WTC11 (cell line): ENCODE results near the gene DYRK1A. TPM values are rescaled to one million over a fixed set of nuclear protein-coding genes. Genes with fewer than 3 reads are reported as not detected.

Experiments used
- ATAC-seq: fragments of 200-7000 bp; cut with Tn5 transposase; 2 replicates; pipeline ENCODE4 v1.10.0; 2021; ENCODE audit warnings: mild to moderate bottlenecking, moderate library complexity
- CTCF ChIA-PET: fragments of 300-600 bp; sonication (Branson Sonifier 250); formaldehyde crosslinking; loops from one replicate; lab custom pipeline; 2021; ENCODE audit warnings: antibody characterized with exemption; lab: Charles Lee
- POLR2A ChIA-PET: fragments of 350-600 bp; sonication (Branson Sonifier 250); formaldehyde crosslinking; loops from one replicate; lab custom pipeline; 2021; ENCODE audit warnings: antibody characterized with exemption; lab: Charles Lee
- DNase-seq: peaks from one replicate; pipeline ENCODE4 v3.0.0; 2021; ENCODE audit warnings: low spot score
- H3K27ac Mint-ChIP-seq: 2 replicates; pipeline ENCODE4 v1.8.0; 2021; ENCODE audit warnings: mixed read lengths
- H3K27me3 Mint-ChIP-seq: 2 replicates; pipeline ENCODE4 v1.8.0; 2021; ENCODE audit warnings: low read depth, mild to moderate bottlenecking, moderate library complexity, mixed read lengths
- H3K36me3 Mint-ChIP-seq: 2 replicates; pipeline ENCODE4 v1.8.0; 2021; ENCODE audit warnings: mixed read lengths
- H3K4me1 Mint-ChIP-seq: 2 replicates; pipeline ENCODE4 v1.8.0; 2022; ENCODE audit warnings: mixed read lengths
- H3K4me3 Mint-ChIP-seq: 2 replicates; pipeline ENCODE4 v1.8.0; 2021; ENCODE audit warnings: mild to moderate bottlenecking, moderate library complexity, mixed read lengths
- H3K9me3 Mint-ChIP-seq: 2 replicates; pipeline ENCODE4 v1.8.0; 2021; ENCODE audit warnings: mixed read lengths
- ARID4B ChIP-seq: sonication (generic); formaldehyde crosslinking; IDR thresholded peaks from 2 replicates; pipeline ENCODE4 v1.8.0; 2023; ENCODE audit warnings: missing genetic modification reagents, mild to moderate bottlenecking, borderline replicate concordance
- ATF2 ChIP-seq: sonication (generic); formaldehyde crosslinking; IDR thresholded peaks from 2 replicates; pipeline ENCODE4 v1.8.1; 2022; ENCODE audit warnings: low read depth, missing genetic modification reagents, borderline replicate concordance
- ATF6 ChIP-seq: sonication (generic); formaldehyde crosslinking; IDR thresholded peaks from 2 replicates; pipeline ENCODE4 v1.8.1; 2023; ENCODE audit warnings: mild to moderate bottlenecking, missing genetic modification reagents
- EMX1 ChIP-seq: fragments of 250-450 bp; sonication (Bioruptor Pico); IDR thresholded peaks from 2 replicates; pipeline ENCODE4 v1.8.0; 2021; ENCODE audit warnings: mild to moderate bottlenecking
- ETV6 ChIP-seq: sonication (generic); formaldehyde crosslinking; IDR thresholded peaks from 2 replicates; pipeline ENCODE4 v1.8.1; 2022; ENCODE audit warnings: mild to moderate bottlenecking, missing genetic modification reagents
- FOXP1 ChIP-seq: sonication (generic); formaldehyde crosslinking; IDR thresholded peaks from 2 replicates; pipeline ENCODE4 v1.8.0; 2022; ENCODE audit warnings: missing genetic modification reagents, mild to moderate bottlenecking, moderate library complexity, borderline replicate concordance
- RELA ChIP-seq: sonication (generic); formaldehyde crosslinking; IDR thresholded peaks from 2 replicates; pipeline ENCODE4 v1.8.1; 2022; ENCODE audit warnings: missing genetic modification reagents, mild to moderate bottlenecking, borderline replicate concordance
- RORB ChIP-seq: fragments of 250-450 bp; sonication (Bioruptor Pico); IDR thresholded peaks from 2 replicates; pipeline ENCODE4 v1.9.0; 2021; ENCODE audit warnings: mild to moderate bottlenecking
- SMAD4 ChIP-seq: sonication (generic); formaldehyde crosslinking; IDR thresholded peaks from 2 replicates; pipeline ENCODE4 v1.8.0; 2022; ENCODE audit warnings: mild to moderate bottlenecking, missing genetic modification reagents
- SOX15 ChIP-seq: fragments of 250-450 bp; sonication (Bioruptor Pico); IDR thresholded peaks from 2 replicates; pipeline ENCODE4 v1.9.0; 2021; ENCODE audit warnings: mild to moderate bottlenecking
- STAT6 ChIP-seq: sonication (generic); formaldehyde crosslinking; conservative IDR thresholded peaks from 2 replicates; pipeline ENCODE4 v1.8.1; 2023; ENCODE audit warnings: mild to moderate bottlenecking, low read depth, missing genetic modification reagents, moderate library complexity
- TCF7 ChIP-seq: sonication (generic); formaldehyde crosslinking; IDR thresholded peaks from 2 replicates; pipeline ENCODE4 v1.8.0; 2022; ENCODE audit warnings: mild to moderate bottlenecking, low read depth, missing genetic modification reagents, moderate library complexity
- TEAD4 ChIP-seq: sonication (generic); formaldehyde crosslinking; IDR thresholded peaks from 2 replicates; pipeline ENCODE4 v1.8.0; 2022; ENCODE audit warnings: mild to moderate bottlenecking, missing genetic modification reagents
- total RNA-seq: library from RNA; stranded (reverse); gene quantifications from 3 replicates; pipeline ENCODE4 v1.2.3, GENCODE V29; 2021

The DYRK1A gene
- total RNA-seq, 1 experiment from 2014 or later, result 56.5 TPM

GRCh38 chr21:37503848-37504467 is 137.4 kb downstream of the DYRK1A start:
- Mint-ChIP-seq H3K27ac (peak overlapping the region; percentile 79), H3K27me3 (no peaks in the 10 kb centered on the region), H3K9me3 (no peaks in the 10 kb centered on the region), H3K4me3 (no peak overlapping the region), H3K36me3 (peaks cover 31% of the 10 kb centered on the region), H3K4me1 (peaks cover 40% of the 10 kb centered on the region)
- ChIA-PET POLR2A (no interaction called here), CTCF (no interaction called here)
- TF ChIP-seq ETV6, result no peak
- DNase-seq (no peak), ATAC-seq (peak; percentile 47)

GRCh38 chr21:37505963-37506362 is 139.4 kb downstream of the DYRK1A start:
- H3K4me3 Mint-ChIP-seq, result no peak overlapping the region
- H3K4me1 Mint-ChIP-seq, result peaks cover 25% of the 10 kb centered on the region
- no peaks in the 10 kb centered on the region for H3K27me3 Mint-ChIP-seq
- no peak overlapping the region for H3K27ac Mint-ChIP-seq
- CTCF ChIA-PET, result no interaction called here
- no peak for DNase-seq
- ATAC-seq, result no peak
- TF ChIP-seq EMX1 (CRISPR knock-in tag) (no peak), ATF2 (no peak), ATF6 (no peak), SMAD4 (CRISPR knock-in tag) (no peak), TCF7 (no peak), RORB (CRISPR knock-in tag) (no peak), ARID4B (no peak), FOXP1 (CRISPR knock-in tag) (no peak), RELA (CRISPR knock-in tag) (no peak), SOX15 (CRISPR knock-in tag) (no peak), TEAD4 (CRISPR knock-in tag) (no peak), STAT6 (CRISPR knock-in tag) (no peak)
- TF ChIP-seq, all 79 proteins: peak for 0
- no peaks in the 10 kb centered on the region for H3K9me3 Mint-ChIP-seq
- peaks cover 23% of the 10 kb centered on the region for H3K36me3 Mint-ChIP-seq
- POLR2A ChIA-PET, result no interaction called here
